8988T (cell line): ENCODE results near the gene CNNM2.
"Not testable (repeated sequence)": the region's sequence is repeated elsewhere in the genome, so short reads cannot be mapped to it uniquely, and the experiment has no call there.

Experiments used
- DNase-seq: peaks from one replicate; pipeline ENCODE4 v3.0.0; 2011

CNNM2 gene

DNA sequence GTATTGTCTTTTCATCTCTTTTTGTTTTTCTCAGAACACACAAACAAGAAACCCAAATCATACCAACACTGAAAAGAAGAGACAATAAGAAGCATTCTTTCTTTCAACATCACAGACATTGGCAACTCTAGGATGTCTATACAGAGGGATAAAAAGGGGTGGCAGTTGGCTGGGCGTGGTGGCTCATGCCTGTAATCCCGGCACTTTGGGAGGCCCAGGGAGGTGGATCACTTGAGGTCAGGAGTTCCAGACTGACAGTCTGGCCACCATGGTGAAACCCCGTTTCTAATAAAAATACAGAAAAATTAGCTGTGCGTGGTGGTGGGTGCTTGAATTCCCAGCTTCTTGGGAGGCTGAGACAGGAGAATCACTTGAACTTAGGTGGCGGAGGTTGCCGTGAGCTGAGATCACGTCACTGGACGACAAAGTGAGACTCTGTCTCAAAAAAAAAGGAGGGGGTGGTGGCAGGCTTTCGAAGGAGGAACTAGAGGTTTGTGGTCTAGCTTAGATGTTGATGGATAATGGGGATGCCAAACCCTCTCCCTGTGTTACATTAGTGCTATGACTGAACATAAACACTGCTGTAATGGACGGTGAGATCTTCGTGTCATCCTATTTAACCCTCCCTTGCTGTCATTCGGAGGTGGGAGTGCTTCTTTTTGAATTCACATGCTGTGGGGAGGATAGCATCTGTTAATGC lies 9.4 kb downstream of the CNNM2 start:
- DNase-seq = no peak

DNA sequence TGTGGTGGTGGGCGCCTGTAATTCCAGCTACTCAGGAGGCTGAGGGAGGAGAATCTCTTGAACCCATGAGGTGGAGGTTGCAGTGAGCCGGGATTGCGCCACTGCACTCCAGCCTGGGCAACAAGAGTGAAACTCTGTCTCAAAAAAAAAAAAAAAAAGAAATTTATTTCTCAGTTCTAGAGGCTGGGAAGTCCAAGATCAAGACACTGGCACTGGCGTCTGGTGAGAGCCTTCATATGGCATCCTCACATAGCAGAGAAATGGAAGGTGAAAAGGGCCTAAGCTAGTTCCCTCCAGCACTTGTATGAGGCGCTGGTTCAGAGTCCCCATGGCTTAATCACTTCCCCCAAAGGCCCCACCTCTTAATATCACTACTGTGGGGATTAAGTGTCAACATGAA lies 10.3 kb downstream of the CNNM2 start:
- DNase-seq = not testable (repeated sequence)

GRCh38 chr10:102930720-102931119 lies 12.6 kb downstream of the CNNM2 start:
- DNase-seq = no peak

DNA sequence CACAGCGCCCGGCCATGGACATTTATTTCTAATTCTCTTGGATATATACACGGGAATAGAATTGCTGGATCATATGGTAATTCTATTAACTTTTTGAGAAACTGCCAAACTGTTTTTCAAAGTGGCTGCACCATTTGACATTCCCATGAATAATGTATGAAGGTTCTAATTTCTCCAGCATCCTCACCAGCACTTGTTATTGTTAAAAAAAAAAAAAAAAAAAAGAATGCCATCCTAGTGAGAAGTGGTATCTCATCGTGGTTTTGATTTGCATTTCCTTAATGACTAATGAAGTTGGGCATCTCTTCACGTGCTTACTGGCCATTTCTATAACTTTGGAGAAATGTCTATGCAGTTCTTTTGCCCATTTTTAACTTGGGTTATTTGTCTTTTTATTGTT lies 13.5 kb downstream of the CNNM2 start:
- no peak for DNase-seq

DNA sequence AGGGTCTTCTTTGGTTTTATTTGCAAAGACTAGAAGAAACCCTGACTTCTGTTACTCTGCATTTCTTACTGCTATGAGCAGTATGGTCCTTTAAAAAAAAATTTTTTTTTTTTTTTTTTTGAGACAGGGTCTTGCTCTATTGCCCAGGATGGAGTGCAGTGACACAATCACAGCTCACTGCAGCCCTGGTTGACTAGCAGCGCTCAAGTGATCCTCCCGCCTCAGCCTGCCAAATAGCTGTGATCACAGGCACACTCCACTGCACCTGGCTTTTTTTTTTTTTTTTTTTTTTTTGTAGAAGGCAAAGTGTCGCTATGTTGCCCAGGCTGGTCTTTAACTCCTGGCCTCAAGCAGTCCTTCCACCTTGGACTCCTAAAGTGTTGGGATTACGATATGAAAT lies 17.4 kb downstream of the CNNM2 start:
- no peak for DNase-seq

- no peak for DNase-seq
These were observed 18.0 kb downstream of the CNNM2 start for GRCh38 chr10:102935939-102936605.

DNA sequence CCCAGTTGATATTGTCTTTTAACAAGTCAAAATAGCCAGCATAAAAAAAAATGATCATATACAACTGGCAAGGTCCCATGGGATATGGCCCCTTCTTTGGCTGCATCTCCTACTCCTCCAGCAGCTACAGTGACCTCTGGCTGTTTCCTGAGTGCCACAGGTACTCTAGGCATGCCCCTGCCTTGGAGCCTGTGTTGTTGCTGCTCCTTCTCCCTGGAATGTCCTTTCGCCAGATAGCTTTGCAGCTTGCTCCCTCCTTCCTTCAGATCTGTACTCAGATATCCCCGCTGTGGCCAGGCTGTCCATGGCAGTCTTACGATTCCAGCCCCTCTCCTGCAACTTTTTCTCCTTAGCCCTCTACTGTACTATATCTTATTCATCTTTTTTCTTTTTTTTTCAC lies 23.3 kb downstream of the CNNM2 start:
- DNase-seq = no peak

- no peak for DNase-seq
These were observed 27.4 kb downstream of the CNNM2 start for GRCh38 chr10:102945449-102945848.

DNA sequence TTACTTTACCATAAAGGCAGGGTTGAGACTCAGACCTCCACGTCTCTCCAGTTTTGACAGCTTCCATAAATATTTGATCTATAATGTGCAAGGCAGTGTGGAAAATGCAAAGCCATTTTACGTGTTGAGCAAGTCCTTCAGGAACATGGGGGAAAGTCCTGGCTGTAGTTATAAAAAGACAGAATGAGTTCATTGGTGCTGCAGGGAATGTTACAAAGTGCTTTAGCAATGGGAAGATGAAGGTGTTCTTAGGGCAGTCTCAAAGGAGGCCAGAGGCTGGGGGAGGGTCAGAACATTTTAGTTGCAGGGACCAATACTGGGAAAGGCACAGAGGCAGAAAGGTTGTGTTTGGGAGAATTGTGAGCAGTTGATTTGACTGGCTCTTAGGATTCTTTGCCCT lies 27.9 kb downstream of the CNNM2 start:
- no peak for DNase-seq

- no peak for DNase-seq
These were observed 28.9 kb downstream of the CNNM2 start for GRCh38 chr10:102946992-102947391.

DNA sequence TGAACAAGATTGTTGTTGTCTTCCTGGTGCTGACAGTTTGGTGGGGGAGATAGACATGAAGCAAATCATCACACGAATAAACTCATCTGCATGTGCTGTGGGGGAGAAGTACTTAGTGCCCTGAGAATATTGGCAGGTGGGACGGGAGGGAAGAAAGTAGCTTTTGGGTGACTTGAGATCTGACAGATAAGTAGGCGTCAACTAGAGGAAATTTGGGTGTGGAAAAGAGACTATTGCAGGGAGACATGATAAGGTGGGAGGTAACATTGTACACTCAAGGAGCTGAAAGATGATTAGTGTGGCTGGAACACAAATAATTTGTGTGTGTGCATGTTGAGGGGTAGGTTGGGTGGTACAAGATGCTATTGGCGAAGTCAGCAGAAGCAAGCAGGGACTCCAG lies 30.1 kb downstream of the CNNM2 start:
- no peak for DNase-seq

DNA sequence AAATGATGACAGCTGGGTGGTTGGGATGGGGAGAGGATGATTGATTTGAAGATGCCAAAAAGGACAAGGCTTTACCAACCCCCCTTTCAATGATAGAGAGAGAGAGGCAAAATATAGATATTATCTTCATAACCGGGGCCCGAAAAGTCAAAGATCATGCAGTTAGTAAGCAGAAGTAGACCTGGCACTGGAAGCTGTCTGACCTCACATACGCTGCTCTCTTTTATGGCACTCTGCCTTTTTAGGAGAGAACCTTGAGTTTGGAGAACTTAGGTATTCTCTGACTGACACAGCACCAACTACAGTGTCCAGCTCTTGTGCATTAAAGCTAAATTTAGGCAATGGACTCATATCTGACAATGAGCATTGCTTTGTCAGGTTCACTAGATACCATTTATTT lies 30.7 kb downstream of the CNNM2 start:
- DNase-seq = no peak

DNA sequence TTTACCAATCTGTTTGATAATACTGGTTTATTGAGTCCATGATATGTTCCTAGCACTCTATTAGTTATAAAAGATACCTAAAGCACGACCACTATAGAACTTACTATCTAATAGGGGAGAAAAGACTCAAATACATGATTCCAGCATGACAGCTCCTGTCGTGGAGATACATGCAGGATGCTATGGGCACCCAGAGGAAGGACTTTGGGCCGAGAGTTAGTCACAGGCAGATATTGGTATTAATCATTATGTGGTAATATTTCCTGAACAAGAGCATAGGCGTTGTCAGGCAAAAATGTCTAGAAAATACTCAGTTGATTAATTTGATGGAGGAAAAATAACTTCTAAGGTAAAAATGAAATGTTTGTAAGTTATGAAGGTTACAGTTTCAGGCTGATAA lies 31.8 kb downstream of the CNNM2 start:
- no peak for DNase-seq

- no peak for DNase-seq
These were observed 33.2 kb downstream of the CNNM2 start for GRCh38 chr10:102951316-102951715.

DNA sequence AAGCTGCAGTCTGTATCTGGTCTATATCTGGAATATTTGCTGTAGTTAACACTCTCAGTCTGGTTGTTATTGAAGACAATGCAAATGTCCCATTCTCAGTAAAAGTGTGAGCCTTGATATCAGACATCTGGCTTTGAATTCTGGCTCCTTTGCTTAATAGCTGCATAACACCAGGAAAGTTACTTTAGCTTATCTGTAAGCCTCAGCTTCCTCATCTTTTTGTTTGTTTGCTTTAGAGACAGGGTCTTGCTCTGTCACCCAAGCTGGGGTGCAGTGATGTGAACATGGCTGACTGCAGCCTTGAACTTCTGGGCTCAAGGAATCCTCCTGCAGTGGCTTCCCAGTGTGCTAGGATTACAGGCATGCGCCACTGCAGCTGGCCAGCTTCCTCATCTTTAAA lies 41.3 kb downstream of the CNNM2 start:
- no peak for DNase-seq

GRCh38 chr10:102960157-102960556 lies 42.1 kb downstream of the CNNM2 start:
- no peak for DNase-seq

GRCh38 chr10:102962267-102962666 lies 44.2 kb downstream of the CNNM2 start:
- DNase-seq = no peak

DNA sequence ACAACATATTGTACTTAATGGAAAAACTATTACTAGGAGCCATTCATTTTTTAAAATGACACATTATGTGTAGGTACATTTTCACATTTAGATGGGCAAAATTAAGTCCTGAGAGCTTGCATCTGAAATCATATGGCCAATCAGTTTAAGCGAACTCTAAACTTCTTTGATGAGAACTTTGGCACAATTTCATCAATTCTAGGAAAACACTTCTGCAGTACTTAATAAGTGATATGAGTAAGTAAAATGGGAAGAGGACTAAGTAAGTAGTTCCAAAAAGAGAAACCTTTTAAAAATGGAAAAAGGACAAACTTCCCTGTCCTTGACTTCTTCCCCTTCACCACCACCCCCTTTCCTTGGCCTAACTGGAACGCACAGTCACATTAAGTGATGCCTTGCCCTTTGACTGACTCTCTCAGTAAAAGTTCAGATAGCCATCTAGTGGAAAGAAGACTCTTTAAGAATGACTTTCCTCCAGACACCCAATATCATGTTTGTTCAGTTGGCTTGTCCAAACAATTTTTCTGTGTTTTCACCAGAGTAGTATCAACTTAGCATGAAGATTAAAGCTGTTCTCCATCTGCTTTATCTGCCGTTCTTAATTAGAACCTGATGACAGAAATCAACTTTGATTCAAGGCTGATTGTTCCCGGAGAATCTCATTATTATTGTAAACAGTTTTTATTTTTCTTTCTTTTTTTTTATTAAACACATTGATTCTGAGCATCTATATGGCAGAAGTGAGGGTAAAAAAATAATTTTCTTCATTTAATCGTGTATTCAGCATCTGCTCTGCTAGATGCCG lies 45.1 kb downstream of the CNNM2 start:
- DNase-seq = no peak

- no peak for DNase-seq
These were observed 45.6 kb downstream of the CNNM2 start for GRCh38 chr10:102963756-102964025.

DNA sequence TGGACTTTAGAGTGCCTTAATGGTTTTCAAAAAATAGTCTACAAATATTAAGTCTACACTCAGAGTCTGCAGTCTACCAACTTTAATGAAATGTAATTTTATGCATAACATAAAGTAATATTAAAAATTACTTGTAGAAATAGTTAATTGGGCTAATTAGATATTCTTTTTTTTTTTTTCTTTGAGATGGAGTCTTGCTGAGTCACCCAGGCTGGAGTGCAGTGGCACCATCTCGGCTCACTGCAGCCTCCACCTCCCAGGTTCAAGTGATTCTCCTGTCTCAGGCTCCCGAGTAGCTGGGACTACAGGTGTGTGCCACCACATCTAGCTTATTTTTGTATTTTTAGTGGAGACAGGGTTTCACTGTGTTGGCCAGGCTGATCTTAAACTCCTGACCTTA lies 46.0 kb downstream of the CNNM2 start:
- DNase-seq = not testable (repeated sequence)

DNA sequence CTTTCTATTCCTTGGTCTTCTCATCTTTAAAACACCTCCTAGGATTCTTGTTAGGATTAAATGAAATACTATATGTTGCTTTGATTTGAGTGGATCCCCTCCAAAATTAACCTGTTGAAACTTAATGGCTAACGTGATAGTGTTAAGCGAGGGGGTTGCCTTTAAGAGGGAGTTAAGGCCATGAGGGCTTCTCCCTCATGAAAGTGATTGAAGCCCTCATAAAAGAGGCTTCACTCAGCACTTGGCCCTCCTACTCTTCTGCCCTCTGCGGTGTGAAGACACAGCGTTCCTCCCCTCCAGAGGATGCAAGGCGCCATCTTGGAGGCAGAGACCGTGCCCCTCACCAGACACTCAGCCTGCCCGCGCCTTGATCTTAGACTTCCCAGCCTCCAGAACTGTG lies 46.6 kb downstream of the CNNM2 start:
- no peak for DNase-seq

DNA sequence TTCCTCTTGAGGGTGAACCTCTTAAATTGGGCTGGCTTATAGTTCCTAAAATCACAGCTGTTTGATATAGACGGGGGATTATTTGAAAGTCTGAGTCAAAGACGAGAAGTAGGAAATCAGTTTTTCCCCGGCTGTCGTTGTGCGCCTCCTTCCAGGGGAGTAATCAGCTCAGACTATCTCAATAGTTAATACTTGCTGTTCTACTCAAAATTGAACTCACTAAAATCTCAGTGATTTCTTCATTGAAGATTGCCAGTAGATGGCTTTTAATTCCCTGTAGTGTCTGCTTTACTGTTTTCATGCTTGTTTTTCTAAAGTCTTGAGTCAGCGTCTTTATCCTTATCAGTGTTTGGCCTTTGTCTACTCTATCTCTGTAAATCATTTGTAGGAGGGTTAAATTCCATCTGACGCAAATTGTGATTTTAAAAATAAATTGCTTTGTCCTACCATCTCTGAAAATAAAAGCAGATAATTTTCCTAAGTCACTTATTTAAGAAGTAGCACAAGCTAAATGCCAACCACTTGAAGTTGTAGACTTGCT lies 47.3 kb downstream of the CNNM2 start:
- DNase-seq = no peak

DNA sequence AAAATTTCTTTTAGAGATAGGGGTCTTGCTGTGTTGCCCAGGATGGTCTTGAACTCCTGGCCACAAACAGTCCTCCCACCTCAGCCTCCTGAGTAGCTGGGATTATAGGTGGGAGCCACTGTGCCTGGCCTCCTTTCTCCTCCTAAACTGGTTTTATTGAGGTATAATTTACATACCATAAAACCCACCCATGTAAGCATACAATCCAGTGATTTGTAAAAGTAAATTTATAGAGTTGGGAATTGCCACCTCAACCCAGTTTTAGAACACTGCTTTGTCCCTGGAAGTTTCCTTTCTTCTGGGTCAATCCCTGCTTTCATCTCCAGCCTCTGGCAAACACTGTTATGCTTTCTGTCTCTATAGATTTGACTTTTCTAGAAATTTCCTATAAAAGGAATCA lies 49.0 kb downstream of the CNNM2 start:
- DNase-seq = no peak
